GM18867 (cell line): ENCODE data around the gene TNFRSF19.
A peak's percentile ranks its signal among the peaks of the same experiment; 100 is the strongest.
"Not testable (repeated sequence)": the region's sequence is repeated elsewhere in the genome, so short reads cannot be mapped to it uniquely, and the experiment has no call there.

Source experiments
- ATAC-seq: cut with Tn5 transposase; IDR thresholded peaks from one replicate; pipeline ENCODE4 v1.9.1; 2021; ENCODE audit warnings: mild to moderate bottlenecking, moderate library complexity; ENCODE audit not compliant: unreplicated experiment

The TNFRSF19 gene

GRCh38 chr13:23570099-23570920 lies at the start of gene TNFRSF19:
Gene TNFRSF19 (plus strand): TSS chr13:23570412. CDS start chr13:23590184, 19,772 bp downstream.
- ATAC-seq, result no peak

- not testable (repeated sequence) for ATAC-seq
Observed at GRCh38 chr13:23529926-23530325, 40.3 kb upstream of the TNFRSF19 start.

GRCh38 chr13:23531446-23531845 lies 38.8 kb upstream of the TNFRSF19 start:
- no peak for ATAC-seq

- no peak for ATAC-seq
Observed at GRCh38 chr13:23534090-23534489, 36.1 kb upstream of the TNFRSF19 start.

- ATAC-seq, result no peak
Observed at GRCh38 chr13:23541221-23541824, 28.9 kb upstream of the TNFRSF19 start.

- no peak for ATAC-seq
Observed at GRCh38 chr13:23544668-23545067, 25.5 kb upstream of the TNFRSF19 start.

- no peak for ATAC-seq
Observed at GRCh38 chr13:23547000-23547590, 23.1 kb upstream of the TNFRSF19 start.

GRCh38 chr13:23549724-23550123 lies 20.5 kb upstream of the TNFRSF19 start:
- ATAC-seq, result no peak

GRCh38 chr13:23550163-23550562 lies 20.0 kb upstream of the TNFRSF19 start:
- ATAC-seq, result no peak

- no peak for ATAC-seq
Observed at GRCh38 chr13:23551213-23552008, 18.8 kb upstream of the TNFRSF19 start.

GRCh38 chr13:23552171-23552570 lies 18.0 kb upstream of the TNFRSF19 start:
- no peak for ATAC-seq

GRCh38 chr13:23552661-23553060 lies 17.6 kb upstream of the TNFRSF19 start:
- ATAC-seq, result no peak

GRCh38 chr13:23554000-23554399 lies 16.2 kb upstream of the TNFRSF19 start:
- no peak for ATAC-seq

GRCh38 chr13:23557043-23557442 lies 13.2 kb upstream of the TNFRSF19 start:
- no peak for ATAC-seq

GRCh38 chr13:23557733-23558132 lies 12.5 kb upstream of the TNFRSF19 start:
- ATAC-seq, result no peak

- ATAC-seq, result no peak
Observed at GRCh38 chr13:23558675-23559536, 11.3 kb upstream of the TNFRSF19 start.

GRCh38 chr13:23560571-23561089 lies 9.6 kb upstream of the TNFRSF19 start:
- ATAC-seq, result peak; percentile 19

- peak; percentile 91 for ATAC-seq
Observed at GRCh38 chr13:23561261-23561660, 9.0 kb upstream of the TNFRSF19 start.

- no peak for ATAC-seq
Observed at GRCh38 chr13:23563085-23563845, 6.9 kb upstream of the TNFRSF19 start.
